ENCODE data around the gene CFAP410. TPM values are rescaled to one million over a fixed set of nuclear protein-coding genes. Genes with fewer than 3 reads are reported as not detected.

Gene CFAP410
- total and polyA plus RNA-seq, 2 donors (not counting 1 experiment from before 2014, with no cell fraction given): 69.2 to 98.8 TPM

DNA sequence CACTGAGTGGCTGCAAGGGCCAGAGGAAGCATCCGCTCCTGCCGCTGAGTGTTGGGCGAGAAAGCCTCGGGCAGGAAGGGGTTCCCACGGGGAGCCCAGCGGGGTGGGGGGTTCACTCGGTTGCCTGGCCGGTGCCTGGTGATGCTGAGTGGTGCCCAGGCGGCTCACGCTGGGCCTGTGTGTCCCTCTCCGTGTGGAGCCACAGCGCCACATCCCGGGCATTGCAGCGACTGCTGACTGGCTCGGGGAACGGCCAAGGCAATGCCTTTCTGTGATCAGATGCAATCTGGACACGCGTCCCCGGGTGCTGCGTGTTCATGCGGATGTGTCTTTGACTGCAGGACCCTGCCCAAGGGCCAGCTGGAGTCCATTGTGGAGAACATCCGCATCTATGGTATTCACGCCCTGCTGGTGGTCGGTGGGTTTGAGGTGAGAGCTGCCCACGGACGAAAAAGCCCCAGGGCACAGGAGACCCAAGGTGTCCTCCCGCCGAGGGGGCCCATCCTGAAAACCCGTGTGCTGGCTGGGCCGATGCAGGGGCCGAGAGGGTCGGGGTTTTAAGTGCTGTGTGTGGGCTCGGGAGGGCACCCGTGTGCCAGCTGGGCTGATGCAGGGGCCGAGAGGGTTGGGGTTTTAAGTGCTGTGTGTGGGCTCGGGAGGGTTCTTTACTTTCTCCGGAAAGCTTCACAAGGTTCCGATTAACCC lies 16.4 kb downstream of the CFAP410 start:
- peaks cover 53% of the 10 kb centered on the region for H4K20me1 ChIP-seq (ENCODE audit: control insufficient read depth, insufficient read depth, low read length, poor library complexity, severe bottlenecking)
- POLR2A ChIA-PET: no interaction called here
- no peak for ATAC-seq (ENCODE audit: low read depth)
- H3K4me1 Mint-ChIP-seq: no peaks in the 10 kb centered on the region
- H3K27me3 ChIP-seq (replicated peaks in 1 of 4; ENCODE audit: control extremely low read depth in 1 of 4, control insufficient read depth in 3 of 4, insufficient read depth in 4 of 4, low read length in 3 of 4): no peaks in the 10 kb centered on the region
- H3K9me3 Mint-ChIP-seq (ENCODE audit: insufficient read depth): no peaks in the 10 kb centered on the region
- TF ChIP-seq EZH2 (IDR thresholded peaks at IDR 0.05; ENCODE audit: borderline replicate concordance, insufficient read depth, low read depth, low read length, poor library complexity, severe bottlenecking): no peak
- TF ChIP-seq, protein P1, sequence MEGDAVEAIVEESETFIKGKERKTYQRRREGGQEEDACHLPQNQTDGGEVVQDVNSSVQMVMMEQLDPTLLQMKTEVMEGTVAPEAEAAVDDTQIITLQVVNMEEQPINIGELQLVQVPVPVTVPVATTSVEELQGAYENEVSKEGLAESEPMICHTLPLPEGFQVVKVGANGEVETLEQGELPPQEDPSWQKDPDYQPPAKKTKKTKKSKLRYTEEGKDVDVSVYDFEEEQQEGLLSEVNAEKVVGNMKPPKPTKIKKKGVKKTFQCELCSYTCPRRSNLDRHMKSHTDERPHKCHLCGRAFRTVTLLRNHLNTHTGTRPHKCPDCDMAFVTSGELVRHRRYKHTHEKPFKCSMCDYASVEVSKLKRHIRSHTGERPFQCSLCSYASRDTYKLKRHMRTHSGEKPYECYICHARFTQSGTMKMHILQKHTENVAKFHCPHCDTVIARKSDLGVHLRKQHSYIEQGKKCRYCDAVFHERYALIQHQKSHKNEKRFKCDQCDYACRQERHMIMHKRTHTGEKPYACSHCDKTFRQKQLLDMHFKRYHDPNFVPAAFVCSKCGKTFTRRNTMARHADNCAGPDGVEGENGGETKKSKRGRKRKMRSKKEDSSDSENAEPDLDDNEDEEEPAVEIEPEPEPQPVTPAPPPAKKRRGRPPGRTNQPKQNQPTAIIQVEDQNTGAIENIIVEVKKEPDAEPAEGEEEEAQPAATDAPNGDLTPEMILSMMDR (IDR thresholded peaks at IDR 0.05): no peak
- 97% methylated on average over 36 of the region's 38 CpGs for WGBS (ENCODE audit: insufficient coverage)
- H3K4me3 Mint-ChIP-seq: no peak overlapping the region
- H2AFZ ChIP-seq (ENCODE audit: insufficient read depth, low read depth, low read length, poor library complexity, severe bottlenecking): no peak overlapping the region
- H3K9me3 ChIP-seq (ENCODE audit: control extremely low read depth in 1 of 3, control insufficient read depth in 2 of 3, insufficient read depth in 1 of 3, low read length in 2 of 3): no peaks in the 10 kb centered on the region
- no peak for DNase-seq
- no peak overlapping the region for H3K4me2 ChIP-seq (replicated peaks; ENCODE audit: low read depth, low read length, poor library complexity, severe bottlenecking)
- H3K79me2 ChIP-seq (ENCODE audit: control insufficient read depth, insufficient read depth, low read length): no peaks in the 10 kb centered on the region
- no peak overlapping the region for H3K27ac ChIP-seq (ENCODE audit: low read length in 2 of 2)
- H3K36me3 ChIP-seq (replicated peaks in 1 of 2; ENCODE audit: control extremely low read depth in 1 of 2, control insufficient read depth in 1 of 2, extremely low read depth in 1 of 2, insufficient read depth in 2 of 2, low read length in 1 of 2): peaks cover 0 to 69% of the 10 kb centered on the region in 2 experiments
- no peaks in the 10 kb centered on the region for H3K4me1 ChIP-seq (ENCODE audit: control insufficient read depth in 2 of 2, insufficient read depth in 2 of 2, low read length in 2 of 2)
- CTCF ChIA-PET: no interaction called here
- H3K9ac ChIP-seq (ENCODE audit: low read length): no peak overlapping the region
- no peak overlapping the region for H3K27ac Mint-ChIP-seq
- intact Hi-C loops (cut with micrococcal nuclease): no loop called here
- no peak overlapping the region for H3K4me3 ChIP-seq (ENCODE audit: control extremely low read depth in 1 of 5, extremely low read depth in 1 of 5, insufficient read depth in 1 of 5, low read depth in 2 of 5, low read length in 4 of 5)
- H3K27me3 Mint-ChIP-seq: no peaks in the 10 kb centered on the region

GRCh38 chr21:44321846-44322450 lies 17.2 kb downstream of the CFAP410 start:
- Mint-ChIP-seq H3K4me1 (no peaks in the 10 kb centered on the region), H3K27me3 (no peaks in the 10 kb centered on the region), H3K4me3 (no peak overlapping the region), H3K27ac (no peak overlapping the region), H3K9me3 (ENCODE audit: insufficient read depth) (no peaks in the 10 kb centered on the region)
- Histone ChIP-seq H3K4me1 (ENCODE audit: control insufficient read depth in 2 of 2, insufficient read depth in 2 of 2, low read length in 2 of 2) (no peaks in the 10 kb centered on the region), H3K79me2 (ENCODE audit: control insufficient read depth, insufficient read depth, low read length) (no peaks in the 10 kb centered on the region), H3K36me3 (replicated peaks in 1 of 2; ENCODE audit: control extremely low read depth in 1 of 2, control insufficient read depth in 1 of 2, extremely low read depth in 1 of 2, insufficient read depth in 2 of 2, low read length in 1 of 2) (peaks cover 0 to 77% of the 10 kb centered on the region in 2 experiments), H3K4me3 (ENCODE audit: control extremely low read depth in 1 of 5, extremely low read depth in 1 of 5, insufficient read depth in 1 of 5, low read depth in 2 of 5, low read length in 4 of 5) (no peak overlapping the region), H3K9me3 (ENCODE audit: control extremely low read depth in 1 of 3, control insufficient read depth in 2 of 3, insufficient read depth in 1 of 3, low read length in 2 of 3) (no peaks in the 10 kb centered on the region), H3K4me2 (replicated peaks; ENCODE audit: low read depth, low read length, poor library complexity, severe bottlenecking) (no peak overlapping the region), H3K27me3 (replicated peaks in 1 of 4; ENCODE audit: control extremely low read depth in 1 of 4, control insufficient read depth in 3 of 4, insufficient read depth in 4 of 4, low read length in 3 of 4) (no peaks in the 10 kb centered on the region), H3K27ac (ENCODE audit: low read length in 2 of 2) (no peak overlapping the region), H4K20me1 (ENCODE audit: control insufficient read depth, insufficient read depth, low read length, poor library complexity, severe bottlenecking) (peaks cover 51% of the 10 kb centered on the region), H3K9ac (ENCODE audit: low read length) (no peak overlapping the region), H2AFZ (ENCODE audit: insufficient read depth, low read depth, low read length, poor library complexity, severe bottlenecking) (no peak overlapping the region)
- TF ChIP-seq EZH2 (IDR thresholded peaks at IDR 0.05; ENCODE audit: borderline replicate concordance, insufficient read depth, low read depth, low read length, poor library complexity, severe bottlenecking): no peak
- TF ChIP-seq, protein P1 (IDR thresholded peaks at IDR 0.05): no peak
- ChIA-PET CTCF (no interaction called here), POLR2A (no interaction called here)
- ATAC-seq (ENCODE audit: low read depth) (no peak), DNase-seq (no peak)
- intact Hi-C loops (cut with micrococcal nuclease): no loop called here
- WGBS (ENCODE audit: insufficient coverage): 94% methylated on average over 23 of the region's 23 CpGs

Measured in B cell (primary cell).